Measurements from ENCODE around the gene CACNG4.

CACNG4 gene

GRCh38 chr17:67050066-67050465 lies 85.6 kb downstream of the CACNG4 start:
- TF ChIP-seq BHLHE40 (IDR thresholded peaks at IDR 0.05; ENCODE audit: borderline replicate concordance) (no peak), NFRKB (IDR thresholded peaks at IDR 0.05) (no peak), SUZ12 (IDR thresholded peaks at IDR 0.05) (no peak)
- ChIA-PET CTCF (no interaction called here), POLR2A (no interaction called here)
- DNase-seq (ENCODE audit: extremely low spot score), result no peak

- ChIA-PET CTCF (no interaction called here), POLR2A (no interaction called here)
- no peak for DNase-seq (ENCODE audit: extremely low spot score)
- TF ChIP-seq SUZ12 (IDR thresholded peaks at IDR 0.05) (no peak), BHLHE40 (IDR thresholded peaks at IDR 0.05; ENCODE audit: borderline replicate concordance) (no peak), TARDBP (IDR thresholded peaks at IDR 0.05) (no peak), LEF1 (IDR thresholded peaks at IDR 0.05; ENCODE audit: borderline replicate concordance) (no peak), SP1 (IDR thresholded peaks at IDR 0.05) (no peak), HDGF (IDR thresholded peaks at IDR 0.05; ENCODE audit: borderline replicate concordance) (no peak), L3MBTL2 (conservative IDR thresholded peaks at IDR 0.05) (no peak), PKNOX1 (IDR thresholded peaks at IDR 0.05) (no peak), FOXM1 (IDR thresholded peaks at IDR 0.05; ENCODE audit: borderline replicate concordance) (no peak), FOXA1 (IDR thresholded peaks at IDR 0.05) (no peak), ELF4 (IDR thresholded peaks at IDR 0.05) (no peak), ZNF384 (IDR thresholded peaks at IDR 0.05) (no peak), ARNT (IDR thresholded peaks at IDR 0.05) (no peak), FOXK2 (IDR thresholded peaks at IDR 0.05) (no peak), NFRKB (IDR thresholded peaks at IDR 0.05) (no peak), CTBP1 (IDR thresholded peaks at IDR 0.05; ENCODE audit: borderline replicate concordance) (no peak)
Measured at GRCh38 chr17:67050471-67051154, 86.1 kb downstream of the CACNG4 start.

GRCh38 chr17:67051155-67051538 lies 86.6 kb downstream of the CACNG4 start:
- no peak for TF ChIP-seq FOXK2 (IDR thresholded peaks at IDR 0.05)
- DNase-seq (ENCODE audit: extremely low spot score), result no peak
- POLR2A ChIA-PET, result no interaction called here
- CTCF ChIA-PET, result no interaction called here

GRCh38 chr17:67051837-67052236 lies 87.3 kb downstream of the CACNG4 start:
- POLR2A ChIA-PET, result no interaction called here
- no peak for TF ChIP-seq ZNF384 (IDR thresholded peaks at IDR 0.05)
- TF ChIP-seq PKNOX1 (IDR thresholded peaks at IDR 0.05), result no peak
- no peak for TF ChIP-seq FOXK2 (IDR thresholded peaks at IDR 0.05)
- TF ChIP-seq SP1 (IDR thresholded peaks at IDR 0.05), result no peak
- CTCF ChIA-PET, result no interaction called here
- no peak for DNase-seq (ENCODE audit: extremely low spot score)

GRCh38 chr17:67052720-67053437 lies 88.4 kb downstream of the CACNG4 start:
- TF ChIP-seq NFRKB (IDR thresholded peaks at IDR 0.05) (no peak), FOXK2 (IDR thresholded peaks at IDR 0.05) (no peak), ELF4 (IDR thresholded peaks at IDR 0.05) (no peak), CTBP1 (IDR thresholded peaks at IDR 0.05; ENCODE audit: borderline replicate concordance) (no peak), ZNF384 (IDR thresholded peaks at IDR 0.05) (no peak), SUZ12 (IDR thresholded peaks at IDR 0.05) (no peak), ARNT (IDR thresholded peaks at IDR 0.05) (no peak), L3MBTL2 (conservative IDR thresholded peaks at IDR 0.05) (no peak), BHLHE40 (IDR thresholded peaks at IDR 0.05; ENCODE audit: borderline replicate concordance) (no peak), TARDBP (IDR thresholded peaks at IDR 0.05) (no peak)
- CTCF ChIA-PET, result no interaction called here
- no peak for DNase-seq (ENCODE audit: extremely low spot score)
- POLR2A ChIA-PET, result no interaction called here

- POLR2A ChIA-PET, result no interaction called here
- TF ChIP-seq LEF1 (IDR thresholded peaks at IDR 0.05; ENCODE audit: borderline replicate concordance), result no peak
- no peak for TF ChIP-seq ARNT (IDR thresholded peaks at IDR 0.05)
- no peak for TF ChIP-seq CTBP1 (IDR thresholded peaks at IDR 0.05; ENCODE audit: borderline replicate concordance)
- no peak for TF ChIP-seq PKNOX1 (IDR thresholded peaks at IDR 0.05)
- no peak for TF ChIP-seq ELF4 (IDR thresholded peaks at IDR 0.05)
- no peak for TF ChIP-seq SP1 (IDR thresholded peaks at IDR 0.05)
- TF ChIP-seq FOXM1 (IDR thresholded peaks at IDR 0.05; ENCODE audit: borderline replicate concordance), result no peak
- TF ChIP-seq ZNF384 (IDR thresholded peaks at IDR 0.05), result no peak
- TF ChIP-seq TARDBP (IDR thresholded peaks at IDR 0.05), result no peak
- TF ChIP-seq HDGF (IDR thresholded peaks at IDR 0.05; ENCODE audit: borderline replicate concordance), result no peak
- TF ChIP-seq SUZ12 (IDR thresholded peaks at IDR 0.05), result no peak
- DNase-seq (ENCODE audit: extremely low spot score), result no peak
- CTCF ChIA-PET, result no interaction called here
Measured at GRCh38 chr17:67053438-67054000, 89.0 kb downstream of the CACNG4 start.
